WTC11 (cell line): ENCODE results near the gene GABRQ. TPM values are rescaled to one million over a fixed set of nuclear protein-coding genes. Genes with fewer than 3 reads are reported as not detected.

ENCODE experiments used
- ATAC-seq: fragments of 200-7000 bp; cut with Tn5 transposase; 2 replicates; pipeline ENCODE4 v1.10.0; 2021; ENCODE audit warnings: mild to moderate bottlenecking, moderate library complexity
- CTCF ChIA-PET: fragments of 300-600 bp; sonication (Branson Sonifier 250); formaldehyde crosslinking; loops from one replicate; lab custom pipeline; 2021; ENCODE audit warnings: antibody characterized with exemption; lab: Charles Lee
- POLR2A ChIA-PET: fragments of 350-600 bp; sonication (Branson Sonifier 250); formaldehyde crosslinking; loops from one replicate; lab custom pipeline; 2021; ENCODE audit warnings: antibody characterized with exemption; lab: Charles Lee
- DNase-seq: peaks from one replicate; pipeline ENCODE4 v3.0.0; 2021; ENCODE audit warnings: low spot score
- H3K27ac Mint-ChIP-seq: 2 replicates; pipeline ENCODE4 v1.8.0; 2021; ENCODE audit warnings: mixed read lengths
- H3K27me3 Mint-ChIP-seq: 2 replicates; pipeline ENCODE4 v1.8.0; 2021; ENCODE audit warnings: low read depth, mild to moderate bottlenecking, moderate library complexity, mixed read lengths
- H3K36me3 Mint-ChIP-seq: 2 replicates; pipeline ENCODE4 v1.8.0; 2021; ENCODE audit warnings: mixed read lengths
- H3K4me1 Mint-ChIP-seq: 2 replicates; pipeline ENCODE4 v1.8.0; 2022; ENCODE audit warnings: mixed read lengths
- H3K4me3 Mint-ChIP-seq: 2 replicates; pipeline ENCODE4 v1.8.0; 2021; ENCODE audit warnings: mild to moderate bottlenecking, moderate library complexity, mixed read lengths
- H3K9me3 Mint-ChIP-seq: 2 replicates; pipeline ENCODE4 v1.8.0; 2021; ENCODE audit warnings: mixed read lengths
- ATF2 ChIP-seq: sonication (generic); formaldehyde crosslinking; IDR thresholded peaks from 2 replicates; pipeline ENCODE4 v1.8.1; 2022; ENCODE audit warnings: low read depth, missing genetic modification reagents, borderline replicate concordance
- CTCF ChIP-seq: fragments of 200-600 bp; IDR thresholded peaks from 2 replicates; pipeline ENCODE4 v1.8.0; 2022; ENCODE audit warnings: antibody characterized with exemption
- E2F4 ChIP-seq: sonication (generic); formaldehyde crosslinking; IDR thresholded peaks from 2 replicates; pipeline ENCODE4 v1.8.1; 2022; ENCODE audit warnings: low read depth, mild to moderate bottlenecking, moderate library complexity, missing genetic modification reagents, borderline replicate concordance
- ELF4 ChIP-seq: sonication (generic); formaldehyde crosslinking; IDR thresholded peaks from 2 replicates; pipeline ENCODE4 v1.8.1; 2022; ENCODE audit warnings: low read depth, mild to moderate bottlenecking, moderate library complexity, missing genetic modification reagents
- ETV6 ChIP-seq: sonication (generic); formaldehyde crosslinking; IDR thresholded peaks from 2 replicates; pipeline ENCODE4 v1.8.1; 2022; ENCODE audit warnings: mild to moderate bottlenecking, missing genetic modification reagents
- FOXP4 ChIP-seq: sonication (generic); formaldehyde crosslinking; IDR thresholded peaks from 2 replicates; pipeline ENCODE4 v1.8.0; 2022; ENCODE audit warnings: mild to moderate bottlenecking, missing genetic modification reagents
- HMGXB4 ChIP-seq: sonication (generic); formaldehyde crosslinking; IDR thresholded peaks from 2 replicates; pipeline ENCODE4 v1.8.1; 2023; ENCODE audit warnings: mild to moderate bottlenecking, moderate library complexity, missing genetic modification reagents
- IRF2 ChIP-seq: sonication (generic); formaldehyde crosslinking; IDR thresholded peaks from 2 replicates; pipeline ENCODE4 v1.8.0; 2022; ENCODE audit warnings: low read depth, missing genetic modification reagents, borderline replicate concordance
- MYBL2 ChIP-seq: sonication (generic); formaldehyde crosslinking; IDR thresholded peaks from 2 replicates; pipeline ENCODE4 v1.8.1; 2023; ENCODE audit warnings: mild to moderate bottlenecking, moderate library complexity, missing genetic modification reagents
- NR2C2 ChIP-seq: sonication (generic); formaldehyde crosslinking; IDR thresholded peaks from 2 replicates; pipeline ENCODE4 v1.8.0; 2022; ENCODE audit warnings: mild to moderate bottlenecking, missing genetic modification reagents
- NR3C1 ChIP-seq: sonication (generic); formaldehyde crosslinking; conservative IDR thresholded peaks from 2 replicates; pipeline ENCODE4 v1.8.1; 2023; ENCODE audit warnings: low read depth, mild to moderate bottlenecking, missing genetic modification reagents
- PRRX2 ChIP-seq: fragments of 250-450 bp; sonication (Bioruptor Pico); IDR thresholded peaks from 2 replicates; pipeline ENCODE4 v1.8.0; 2021; ENCODE audit warnings: mild to moderate bottlenecking
- SMAD3 ChIP-seq: sonication (generic); formaldehyde crosslinking; IDR thresholded peaks from 2 replicates; pipeline ENCODE4 v1.8.0; 2022; ENCODE audit warnings: missing genetic modification reagents, mild to moderate bottlenecking, borderline replicate concordance
- TCF7 ChIP-seq: sonication (generic); formaldehyde crosslinking; IDR thresholded peaks from 2 replicates; pipeline ENCODE4 v1.8.0; 2022; ENCODE audit warnings: mild to moderate bottlenecking, low read depth, missing genetic modification reagents, moderate library complexity
- TEAD4 ChIP-seq: sonication (generic); formaldehyde crosslinking; IDR thresholded peaks from 2 replicates; pipeline ENCODE4 v1.8.0; 2022; ENCODE audit warnings: mild to moderate bottlenecking, missing genetic modification reagents
- TP53 ChIP-seq: sonication (generic); formaldehyde crosslinking; IDR thresholded peaks from 2 replicates; pipeline ENCODE4 v1.8.1; 2023; ENCODE audit warnings: mild to moderate bottlenecking, missing genetic modification reagents
- ZNF317 ChIP-seq: sonication (generic); formaldehyde crosslinking; IDR thresholded peaks from 2 replicates; pipeline ENCODE4 v1.8.1; 2023; ENCODE audit warnings: low read depth, mild to moderate bottlenecking, moderate library complexity, missing genetic modification reagents, borderline replicate concordance
- ZNF423 ChIP-seq: fragments of 250-450 bp; sonication (Bioruptor Pico); IDR thresholded peaks from 2 replicates; pipeline ENCODE4 v2.1.2; 2022; ENCODE audit warnings: mild to moderate bottlenecking, moderate library complexity
- ZNF425 ChIP-seq: fragments of 250-450 bp; sonication (Bioruptor Pico); conservative IDR thresholded peaks from 2 replicates; pipeline ENCODE4 v1.9.0; 2021; ENCODE audit warnings: mild to moderate bottlenecking
- ZSCAN18 ChIP-seq: fragments of 250-450 bp; sonication (Bioruptor Pico); IDR thresholded peaks from 2 replicates; pipeline ENCODE4 v2.1.2; 2022; ENCODE audit warnings: mild to moderate bottlenecking, moderate library complexity
- total RNA-seq: library from RNA; stranded (reverse); gene quantifications from 3 replicates; pipeline ENCODE4 v1.2.3, GENCODE V29; 2021

The GABRQ gene
- total RNA-seq, 1 experiment from 2014 or later, result 8.6 TPM

- H3K4me1 Mint-ChIP-seq, result no peaks in the 10 kb centered on the region
- DNase-seq (no peak), ATAC-seq (no peak)
- ChIA-PET POLR2A (no interaction called here), CTCF (no interaction called here)
- TF ChIP-seq NR3C1 (no peak), SMAD3 (CRISPR knock-in tag) (no peak), ZSCAN18 (no peak), IRF2 (no peak), TEAD4 (CRISPR knock-in tag) (no peak), MYBL2 (no peak), TCF7 (CRISPR knock-in tag) (no peak), HMGXB4 (CRISPR knock-in tag) (no peak), PRRX2 (no peak), TP53 (no peak), NR2C2 (CRISPR knock-in tag) (no peak), E2F4 (CRISPR knock-in tag) (no peak), ETV6 (CRISPR knock-in tag) (no peak), ZNF423 (no peak), CTCF (no peak), ZNF317 (CRISPR knock-in tag) (no peak), ELF4 (CRISPR knock-in tag) (no peak), ATF2 (CRISPR knock-in tag) (no peak), FOXP4 (no peak), ZNF425 (CRISPR knock-in tag) (no peak)
- peaks cover 7% of the 10 kb centered on the region; the same call in 1 of the 2 replicates for H3K27me3 Mint-ChIP-seq
- no peaks in the 10 kb centered on the region for H3K9me3 Mint-ChIP-seq
- no peak overlapping the region for H3K4me3 Mint-ChIP-seq
- H3K27ac Mint-ChIP-seq, result no peak overlapping the region
- no peaks in the 10 kb centered on the region for H3K36me3 Mint-ChIP-seq
Observed at GRCh38 chrX:152619897-152620296, 17.8 kb upstream of the GABRQ start.
